Thoracic aorta (tissue), 2 donors: Measurements from ENCODE around the gene ZBTB17. TPM values are rescaled to one million over a fixed set of nuclear protein-coding genes. Genes with fewer than 3 reads are reported as not detected.
A peak's percentile ranks its signal among the peaks of the same experiment; 100 is the strongest.

Experiments
- ATAC-seq: fragments of 150-250 bp; one replicate; pipeline ENCODE4 v1.8.0; 2017; ENCODE audit warnings: low read depth; ENCODE audit not compliant: insufficient number of reproducible peaks, low FRiP score
- DNase-seq: peaks from one replicate; pipeline ENCODE4 v3.0.0-alpha.2; 2020; ENCODE audit warnings: low spot score
- H3K27ac ChIP-seq, 2 donors: fragments of 200-600 bp; sonication (generic); 1 replicate in 1 of 2; 2 replicates in 1 of 2; pipeline ENCODE4 v1.5.1; 2016; ENCODE audit warnings: mild to moderate bottlenecking in 2 of 2, moderate library complexity in 2 of 2
- H3K27me3 ChIP-seq: fragments of 200-600 bp; sonication (generic); replicated peaks from 2 replicates; pipeline ENCODE4 v1.6.0; 2016; ENCODE audit warnings: mild to moderate bottlenecking; ENCODE audit not compliant: insufficient read depth
- H3K36me3 ChIP-seq: fragments of 200-600 bp; sonication (generic); one replicate; pipeline ENCODE4 v1.5.1; 2016
- H3K4me1 ChIP-seq, 2 donors: fragments of 200-600 bp; sonication (generic); 1 replicate in 1 of 2; 2 replicates in 1 of 2; pipeline versions ENCODE4 v1.5.1 to v1.6.0; 2016; ENCODE audit warnings: low read depth in 2 of 2, mild to moderate bottlenecking in 1 of 2; ENCODE audit not compliant: control insufficient read depth in 1 of 2
- H3K4me3 ChIP-seq: fragments of 200-600 bp; sonication (generic); 2 replicates; pipeline ENCODE4 v1.5.1; 2016; ENCODE audit warnings: mild to moderate bottlenecking
- H3K9me3 ChIP-seq: fragments of 200-600 bp; sonication (generic); 2 replicates; pipeline ENCODE4 v1.5.1; 2016
- CTCF ChIP-seq: fragments of 200-600 bp; sonication (generic); IDR thresholded peaks from one replicate; pipeline ENCODE4 v1.5.1; 2019; ENCODE audit warnings: antibody characterized with exemption
- total RNA-seq, 2 donors: library from RNA; depleted of rRNA; stranded (reverse); fragments of >200 nt; gene quantifications; one replicate each; pipeline versions ENCODE4 v1.1.0 to v1.2.3, GENCODE V29; 2016

Gene ZBTB17
- total RNA-seq, 2 donors from 2014 or later: 42.9 to 46.5 TPM

GRCh38 chr1:15997637-15998280 is 21.9 kb upstream of the ZBTB17 start:
- H3K4me1 ChIP-seq: no peaks in the 10 kb centered on the region

GRCh38 chr1:15997076-15997585 is 21.2 kb upstream of the ZBTB17 start:
- DNase-seq: no peak
- ATAC-seq: no peak
- H3K4me1 ChIP-seq: no peaks in the 10 kb centered on the region
- no peaks in the 10 kb centered on the region for H3K27me3 ChIP-seq
- TF ChIP-seq CTCF: no peak
- H3K4me3 ChIP-seq: no peak overlapping the region
- no peaks in the 10 kb centered on the region for H3K9me3 ChIP-seq
- H3K36me3 ChIP-seq: no peaks in the 10 kb centered on the region
- H3K27ac ChIP-seq: no peak overlapping the region

More at GRCh38 chr1:15997637-15998280, 21.9 kb upstream of the ZBTB17 start:
- no peaks in the 10 kb centered on the region for H3K9me3 ChIP-seq
- H3K4me3 ChIP-seq: no peak overlapping the region
- H3K27me3 ChIP-seq: no peaks in the 10 kb centered on the region
- ATAC-seq (no peak), DNase-seq (no peak)
- no peak for TF ChIP-seq CTCF
- H3K36me3 ChIP-seq: no peaks in the 10 kb centered on the region
- H3K27ac ChIP-seq: no peak overlapping the region

GRCh38 chr1:15994590-15995351 is 18.9 kb upstream of the ZBTB17 start:
- peak; percentile 90 for TF ChIP-seq CTCF
- Histone ChIP-seq H3K27me3 (no peaks in the 10 kb centered on the region), H3K4me1 (no peaks in the 10 kb centered on the region), H3K36me3 (no peaks in the 10 kb centered on the region), H3K4me3 (no peak overlapping the region), H3K9me3 (no peaks in the 10 kb centered on the region), H3K27ac (no peak overlapping the region)
- no peak for DNase-seq
- no peak for ATAC-seq

GRCh38 chr1:15994081-15994480 is 18.2 kb upstream of the ZBTB17 start:
- H3K27me3 ChIP-seq: no peaks in the 10 kb centered on the region
- H3K36me3 ChIP-seq: no peaks in the 10 kb centered on the region
- ATAC-seq (no peak), DNase-seq (no peak)
- H3K4me1 ChIP-seq: no peaks in the 10 kb centered on the region
- no peak overlapping the region for H3K4me3 ChIP-seq
- no peak for TF ChIP-seq CTCF
- H3K9me3 ChIP-seq: no peaks in the 10 kb centered on the region
- no peak overlapping the region for H3K27ac ChIP-seq

GRCh38 chr1:15993666-15994065 is 17.8 kb upstream of the ZBTB17 start:
- no peaks in the 10 kb centered on the region for H3K9me3 ChIP-seq
- DNase-seq (no peak), ATAC-seq (no peak)
- H3K4me3 ChIP-seq: no peak overlapping the region
- H3K27me3 ChIP-seq: no peaks in the 10 kb centered on the region
- H3K36me3 ChIP-seq: no peaks in the 10 kb centered on the region
- TF ChIP-seq CTCF: no peak
- no peak overlapping the region for H3K27ac ChIP-seq
- no peaks in the 10 kb centered on the region for H3K4me1 ChIP-seq
